ENCODE results near the gene FGD3.

FGD3 gene

DNA sequence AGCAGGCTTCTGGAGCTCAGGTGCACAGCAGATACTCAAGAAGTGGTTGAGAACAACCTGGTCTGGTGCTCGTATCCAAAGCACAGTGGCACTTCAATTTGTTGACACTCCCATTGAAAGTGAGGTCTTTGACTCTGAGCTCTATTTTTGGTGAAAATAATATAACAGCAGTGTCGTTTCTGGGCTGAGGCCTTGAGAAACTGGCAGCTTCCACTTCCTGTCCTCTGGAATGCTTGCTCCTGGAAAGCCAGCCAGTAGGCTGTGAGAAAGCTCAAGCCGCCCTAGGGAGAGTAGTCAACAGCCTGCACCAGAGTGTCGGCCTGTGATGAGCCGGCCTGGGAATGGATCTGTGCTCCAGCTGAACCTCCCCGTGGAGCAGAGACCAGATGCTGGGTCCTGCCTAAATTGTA is 104.4 kb downstream of the FGD3 start:
- no peaks in the 10 kb centered on the region for H3K27me3 ChIP-seq (replicated peaks)
- no peak overlapping the region for H3K27ac ChIP-seq
- H3K4me3 ChIP-seq (ENCODE audit: low read depth, low read length) = no peak overlapping the region
- in situ Hi-C loops (cut with HindIII; ENCODE audit: low pct_ligation_motif_present, low sequenced_read_pairs) = no loop called here
- H3K36me3 ChIP-seq (replicated peaks) = no peaks in the 10 kb centered on the region
- DNase-seq = peak; percentile 15
- TF ChIP-seq, protein P1, sequence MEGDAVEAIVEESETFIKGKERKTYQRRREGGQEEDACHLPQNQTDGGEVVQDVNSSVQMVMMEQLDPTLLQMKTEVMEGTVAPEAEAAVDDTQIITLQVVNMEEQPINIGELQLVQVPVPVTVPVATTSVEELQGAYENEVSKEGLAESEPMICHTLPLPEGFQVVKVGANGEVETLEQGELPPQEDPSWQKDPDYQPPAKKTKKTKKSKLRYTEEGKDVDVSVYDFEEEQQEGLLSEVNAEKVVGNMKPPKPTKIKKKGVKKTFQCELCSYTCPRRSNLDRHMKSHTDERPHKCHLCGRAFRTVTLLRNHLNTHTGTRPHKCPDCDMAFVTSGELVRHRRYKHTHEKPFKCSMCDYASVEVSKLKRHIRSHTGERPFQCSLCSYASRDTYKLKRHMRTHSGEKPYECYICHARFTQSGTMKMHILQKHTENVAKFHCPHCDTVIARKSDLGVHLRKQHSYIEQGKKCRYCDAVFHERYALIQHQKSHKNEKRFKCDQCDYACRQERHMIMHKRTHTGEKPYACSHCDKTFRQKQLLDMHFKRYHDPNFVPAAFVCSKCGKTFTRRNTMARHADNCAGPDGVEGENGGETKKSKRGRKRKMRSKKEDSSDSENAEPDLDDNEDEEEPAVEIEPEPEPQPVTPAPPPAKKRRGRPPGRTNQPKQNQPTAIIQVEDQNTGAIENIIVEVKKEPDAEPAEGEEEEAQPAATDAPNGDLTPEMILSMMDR (IDR thresholded peaks at IDR 0.05; ENCODE audit: low read depth, low read length, missing control alignments) = no peak

- TF ChIP-seq, protein P1 (IDR thresholded peaks at IDR 0.05; ENCODE audit: low read depth, low read length, missing control alignments) = no peak
- Histone ChIP-seq H3K4me3 (ENCODE audit: low read depth, low read length) (no peak overlapping the region), H3K27me3 (replicated peaks) (no peaks in the 10 kb centered on the region), H3K27ac (no peak overlapping the region), H3K36me3 (replicated peaks) (no peaks in the 10 kb centered on the region)
- no peak for DNase-seq
- in situ Hi-C loops (cut with HindIII; ENCODE audit: low pct_ligation_motif_present, low sequenced_read_pairs) = no loop called here
Observed at GRCh38 chr9:93052791-93053540, 105.6 kb downstream of the FGD3 start.

DNA sequence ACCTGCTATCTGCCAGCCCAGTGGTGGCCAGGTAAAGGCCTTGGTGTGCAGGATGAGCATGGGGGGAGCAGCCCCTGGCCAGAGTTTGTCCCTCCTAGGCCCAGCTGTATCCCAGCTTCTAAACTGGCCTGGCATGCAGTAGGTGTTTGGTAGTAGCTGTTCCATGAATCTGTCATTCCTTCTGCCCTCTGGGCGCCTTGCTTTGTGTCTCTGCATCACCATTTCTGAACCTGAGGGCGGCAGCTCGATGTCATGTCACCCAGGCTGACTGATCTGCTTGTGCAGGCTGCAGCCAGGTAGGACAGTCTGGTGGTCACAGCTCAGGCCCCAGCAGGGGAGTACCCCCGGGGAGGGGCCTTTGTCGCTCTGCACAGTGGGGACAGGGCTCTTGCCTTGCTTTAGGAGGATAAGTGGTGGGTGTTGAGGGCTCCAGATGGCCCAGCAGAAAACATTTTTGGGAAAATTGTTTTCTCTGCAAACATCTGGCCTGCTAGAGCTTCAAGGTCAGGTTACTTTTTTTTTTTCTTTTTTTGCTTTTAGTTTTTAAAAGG is 106.5 kb downstream of the FGD3 start:
- no peaks in the 10 kb centered on the region for H3K27me3 ChIP-seq (replicated peaks)
- no peak overlapping the region for H3K4me3 ChIP-seq (ENCODE audit: low read depth, low read length)
- no peak for DNase-seq
- TF ChIP-seq, protein P1 (IDR thresholded peaks at IDR 0.05; ENCODE audit: low read depth, low read length, missing control alignments) = no peak
- H3K36me3 ChIP-seq (replicated peaks) = no peaks in the 10 kb centered on the region
- in situ Hi-C loops (cut with HindIII; ENCODE audit: low pct_ligation_motif_present, low sequenced_read_pairs) = no loop called here
- H3K27ac ChIP-seq = no peak overlapping the region

DNA sequence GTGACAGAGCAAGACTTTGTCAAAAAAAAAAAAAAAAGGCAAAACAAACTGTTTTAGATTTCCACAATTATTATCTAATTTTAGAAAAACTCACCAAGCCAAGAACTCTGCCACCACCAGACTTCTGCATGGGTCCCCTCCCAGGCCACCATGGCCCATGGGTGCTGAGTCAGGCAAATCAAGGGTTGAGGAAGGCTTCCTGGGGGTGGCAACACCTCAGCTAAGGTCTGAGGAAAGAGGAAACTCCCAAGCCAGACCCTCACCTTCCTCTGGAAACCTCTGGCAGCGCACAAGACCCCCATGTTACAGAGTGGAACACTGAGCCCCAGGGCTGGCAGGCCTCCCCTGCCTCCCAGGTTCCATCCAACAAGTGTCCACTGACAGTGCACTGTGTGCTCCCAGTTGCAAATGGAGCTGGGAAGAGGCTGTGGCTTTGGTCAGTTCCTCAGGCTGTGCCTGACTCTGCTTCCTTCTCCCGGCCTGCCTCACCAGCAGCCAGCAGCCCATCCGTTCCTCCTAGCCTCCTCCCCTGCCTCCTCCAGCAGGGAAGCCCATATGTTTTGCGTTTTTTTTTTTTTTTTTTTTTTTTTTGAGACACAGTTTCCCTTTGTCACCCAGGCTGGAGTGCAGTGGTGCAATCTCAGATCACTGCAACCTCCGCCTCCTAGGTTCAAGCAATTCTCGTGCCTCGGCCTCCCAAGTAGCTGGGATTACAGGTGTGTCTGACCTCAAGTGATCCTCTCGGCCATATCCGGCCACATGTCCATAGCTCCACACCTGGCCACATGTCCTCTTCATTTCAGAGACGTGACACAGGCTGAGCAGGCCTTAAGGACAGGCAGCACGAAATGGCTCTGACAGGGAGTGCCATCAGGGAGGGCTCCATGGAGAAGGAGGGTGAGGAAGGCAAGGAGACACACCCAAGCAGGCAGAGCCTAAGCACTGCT is 107.7 kb downstream of the FGD3 start:
- H3K27me3 ChIP-seq (replicated peaks) = no peaks in the 10 kb centered on the region
- DNase-seq = no peak
- no peak overlapping the region for H3K4me3 ChIP-seq (ENCODE audit: low read depth, low read length)
- TF ChIP-seq, protein P1 (IDR thresholded peaks at IDR 0.05; ENCODE audit: low read depth, low read length, missing control alignments) = no peak
- in situ Hi-C loops (cut with HindIII; ENCODE audit: low pct_ligation_motif_present, low sequenced_read_pairs) = no loop called here
- no peaks in the 10 kb centered on the region for H3K36me3 ChIP-seq (replicated peaks)
- H3K27ac ChIP-seq = no peak overlapping the region

DNA sequence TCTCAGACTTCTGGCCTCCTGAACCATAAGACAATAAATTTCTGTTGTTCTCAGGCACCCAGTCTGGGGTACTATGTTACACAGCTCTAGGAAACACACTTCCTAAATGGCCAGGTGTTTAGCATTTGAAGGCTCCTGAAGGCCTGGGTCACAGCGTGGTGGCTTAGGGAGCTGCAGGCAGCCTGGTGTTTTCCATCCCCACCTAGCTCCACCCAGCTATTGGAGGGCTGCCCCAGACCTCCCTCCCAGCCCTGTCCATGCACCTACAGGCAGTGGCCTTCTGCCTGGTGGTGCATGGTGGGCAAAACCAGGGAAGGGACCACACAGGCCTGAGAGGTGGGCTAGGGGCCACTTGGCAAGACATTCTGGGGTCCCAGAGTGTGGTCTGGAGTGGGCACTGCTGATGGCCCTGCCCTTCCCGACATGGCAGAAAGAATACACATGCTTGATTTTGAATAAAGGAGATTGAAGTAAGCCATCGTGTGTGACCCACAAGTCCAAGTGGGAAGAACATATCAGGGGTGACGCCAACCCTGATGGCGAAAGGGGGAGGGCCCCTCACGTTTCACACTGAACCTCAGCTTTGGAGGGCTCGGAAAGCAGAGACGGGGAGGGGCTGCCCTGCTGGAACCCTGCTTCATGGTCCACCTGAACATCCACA is 109.8 kb downstream of the FGD3 start:
- Histone ChIP-seq H3K27ac (no peak overlapping the region), H3K27me3 (replicated peaks) (no peaks in the 10 kb centered on the region), H3K4me3 (ENCODE audit: low read depth, low read length) (no peak overlapping the region), H3K36me3 (replicated peaks) (no peaks in the 10 kb centered on the region)
- TF ChIP-seq, protein P1 (IDR thresholded peaks at IDR 0.05; ENCODE audit: low read depth, low read length, missing control alignments) = no peak
- DNase-seq = no peak
- in situ Hi-C loops (cut with HindIII; ENCODE audit: low pct_ligation_motif_present, low sequenced_read_pairs) = no loop called here
